K562 (cell line): ENCODE results near the gene NR2F1. TPM values are rescaled to one million over a fixed set of nuclear protein-coding genes. Genes with fewer than 3 reads are reported as not detected.

Experiments used
- ATAC-seq: fragments of 200-7000 bp; cut with Tn5 transposase; 3 replicates; pipeline ENCODE4 v1.9.1; 2020; ENCODE audit warnings: moderate library complexity
- BruUV-seq: library from RNA; stranded (reverse); fragments of 400-500 nt; replicated peaks from 2 replicates; lab custom pipeline; 2021; lab: Mats Ljungman, UMichigan
- CTCF ChIA-PET: fragments of 300-600 bp; formaldehyde crosslinking; extraction: SDS; loops from one replicate; lab custom pipeline; 2021; ENCODE audit warnings: low intra/inter-chr PET ratio; lab: Yijun Ruan, JAX
- POLR2A ChIA-PET: fragments of 300-600, 350-650 bp; sonication (Branson Sonifier 250); formaldehyde crosslinking; extraction: SDS; loops from one replicate; lab custom pipeline; 2021; ENCODE audit warnings: antibody characterized with exemption, inconsistent platforms; lab: Yijun Ruan, JAX
- DNase-seq, 4 experiments: peaks; one replicate each; pipeline versions ENCODE4 v3.0.0 to v3.0.0-alpha.2; 2011 to 2018; ENCODE audit warnings: low spot score in 3 of 4, mixed read lengths in 3 of 4; ENCODE audit errors: extremely low read depth in 1 of 4
- FAIRE-seq: peaks from 2 replicates; lab custom pipeline; 2011; peaks lifted over from hg19 to GRCh38; lab: Jason Lieb, UNC
- H2AFZ ChIP-seq: 2 replicates; pipeline ENCODE4 v1.6.0; 2011; ENCODE audit warnings: low read depth, low read length, control low read depth, inconsistent platforms
- H3K27ac ChIP-seq: fragments of 200-600 bp; 3 replicates; pipeline ENCODE4 v1.8.0; 2011; ENCODE audit warnings: low read depth, mild to moderate bottlenecking, control low read depth, inconsistent platforms, low read length, moderate library complexity, mixed read lengths; ENCODE audit errors: extremely low read depth
- H3K27me3 ChIP-seq, 2 experiments: fragments of 300-600 bp in 1 of 2; 2 replicates in 1 of 2; 3 replicates in 1 of 2; pipeline versions ENCODE4 v1.6.0 to v1.8.0; 2011; ENCODE audit warnings: inconsistent platforms in 2 of 2, low read length in 2 of 2, mild to moderate bottlenecking in 1 of 2, mixed read lengths in 1 of 2, moderate library complexity in 1 of 2; ENCODE audit not compliant: control insufficient read depth in 2 of 2, insufficient read depth in 2 of 2
- H3K36me3 ChIP-seq: fragments of 300-600 bp; 3 replicates; pipeline ENCODE4 v1.8.0; 2011; ENCODE audit warnings: mild to moderate bottlenecking, low read length, inconsistent platforms; ENCODE audit not compliant: control insufficient read depth, insufficient read depth
- H3K4me1 ChIP-seq, 2 experiments: fragments of 200-600 bp in 1 of 2; replicated peaks in 1 of 2; 2 replicates in 1 of 2; 3 replicates in 1 of 2; pipeline versions ENCODE4 v1.5.1 to v1.8.0; 2011; ENCODE audit warnings: inconsistent platforms in 2 of 2, low read length in 2 of 2, mild to moderate bottlenecking in 1 of 2, mixed read lengths in 1 of 2, moderate library complexity in 1 of 2; ENCODE audit not compliant: control insufficient read depth in 2 of 2, insufficient read depth in 2 of 2
- H3K4me2 ChIP-seq: 2 replicates; pipeline ENCODE4 v1.6.1; 2011; ENCODE audit warnings: low read length, control low read depth, inconsistent platforms, mixed read lengths; ENCODE audit not compliant: insufficient read depth
- H3K4me3 ChIP-seq: fragments of 200-600 bp; sonication (generic), shearing (Covaris generic); 2 replicates; pipeline ENCODE4 v1.5.1; 2016; ENCODE audit warnings: control low read depth, inconsistent platforms
- H3K79me2 ChIP-seq: fragments of 200-600 bp; 3 replicates; pipeline ENCODE4 v1.8.0; 2011; ENCODE audit warnings: low read length, inconsistent platforms; ENCODE audit not compliant: control insufficient read depth, insufficient read depth
- H3K9ac ChIP-seq, 2 experiments: 2 replicates each; pipeline versions ENCODE4 v1.6.0 to v1.6.1; 2011; ENCODE audit warnings: low read depth in 2 of 2, low read length in 2 of 2, control low read depth in 1 of 2, inconsistent platforms in 1 of 2, mild to moderate bottlenecking in 1 of 2, mixed read lengths in 1 of 2; ENCODE audit not compliant: insufficient read depth in 1 of 2
- H3K9me1 ChIP-seq: one replicate; pipeline ENCODE4 v1.6.0; 2011; ENCODE audit warnings: inconsistent platforms, mild to moderate bottlenecking, low read length, moderate library complexity; ENCODE audit not compliant: control insufficient read depth, insufficient read depth
- H3K9me3 ChIP-seq: replicated peaks from 2 replicates; pipeline ENCODE4 v1.5.1; 2011; ENCODE audit warnings: low read depth, low read length, inconsistent platforms; ENCODE audit not compliant: control insufficient read depth, insufficient read depth
- H4K20me1 ChIP-seq: replicated peaks from 2 replicates; pipeline ENCODE4 v1.6.1; 2011; ENCODE audit warnings: low read length, inconsistent platforms, mixed read lengths; ENCODE audit not compliant: control insufficient read depth, insufficient read depth
- CBX8 ChIP-seq: fragments of 200-600 bp; sonication (generic); IDR thresholded peaks from 2 replicates; pipeline ENCODE4 v1.6.1; 2012; ENCODE audit warnings: borderline replicate concordance, mixed run types, low read depth, mild to moderate bottlenecking, moderate library complexity, mixed read lengths, low read length, control low read depth, inconsistent platforms; ENCODE audit not compliant: poor library complexity, severe bottlenecking; ENCODE audit errors: extremely low read depth
- CREB3L1 ChIP-seq: fragments of 450-650 bp; IDR thresholded peaks from 2 replicates; pipeline ENCODE4 v1.6.1; 2014; ENCODE audit warnings: low read depth, mild to moderate bottlenecking, moderate library complexity, borderline replicate concordance
- FOXM1 ChIP-seq, 2 experiments: fragments of 450-650 bp in 1 of 2; sonication (generic) in 1 of 2; formaldehyde crosslinking in 1 of 2; IDR thresholded peaks; 2 replicates each; pipeline versions ENCODE4 v1.6.1 to v1.9.0; 2017 to 2022; ENCODE audit warnings: low read depth in 2 of 2, mild to moderate bottlenecking in 2 of 2, missing genetic modification reagents in 1 of 2, moderate library complexity in 1 of 2
- HMGN3 ChIP-seq: IDR thresholded peaks from 2 replicates; pipeline ENCODE4 v1.6.1; 2011; ENCODE audit warnings: borderline replicate concordance, low read depth, mild to moderate bottlenecking, mixed read lengths, low read length; ENCODE audit not compliant: insufficient read length; ENCODE audit errors: extremely low read depth
- JUN ChIP-seq, 2 experiments: sonication (generic) in 1 of 2; formaldehyde crosslinking in 1 of 2; IDR thresholded peaks; 2 replicates each; pipeline versions ENCODE4 v1.6.1 to v1.8.0; 2012 to 2022; ENCODE audit warnings: borderline replicate concordance in 2 of 2, mild to moderate bottlenecking in 2 of 2, improper control_type of control experiment in 1 of 2, low read depth in 1 of 2, low read length in 1 of 2, missing genetic modification reagents in 1 of 2
- MAFF ChIP-seq: IDR thresholded peaks from 2 replicates; pipeline ENCODE4 v1.6.1; 2012; ENCODE audit warnings: low read length, improper control_type of control experiment
- NRF1 ChIP-seq, 2 experiments: fragments of 450-650 bp; IDR thresholded peaks in 1 of 2; conservative IDR thresholded peaks in 1 of 2; 2 replicates each; pipeline ENCODE4 v1.6.1; 2014; ENCODE audit warnings: mild to moderate bottlenecking in 2 of 2
- U2AF1 ChIP-seq: fragments of 200-400 bp; formaldehyde crosslinking; optimal IDR thresholded peaks from 2 replicates; pipeline ENCODE3; 2017; ENCODE audit warnings: mild to moderate bottlenecking, low read depth, low read length, moderate library complexity
- ZBTB5 ChIP-seq: fragments of 450-650 bp; IDR thresholded peaks from 2 replicates; pipeline ENCODE4 v1.6.1; 2017; ENCODE audit warnings: antibody characterized with exemption
- ZNF175 ChIP-seq: fragments of 200-800 bp; sonication (Bioruptor generic); IDR thresholded peaks from 2 replicates; pipeline ENCODE4 v1.6.1; 2016; ENCODE audit warnings: low read depth, mild to moderate bottlenecking, missing genetic modification characterization, missing compliant biosample characterization
- ZNF263 ChIP-seq: sonication (generic); formaldehyde crosslinking; IDR thresholded peaks from 2 replicates; pipeline ENCODE4 v1.8.0; 2022; ENCODE audit warnings: mild to moderate bottlenecking, missing genetic modification reagents, borderline replicate concordance
- ZNF551 ChIP-seq: fragments of 250-450 bp; sonication (Bioruptor Pico); IDR thresholded peaks from 2 replicates; pipeline ENCODE4 v1.5.0; 2021; ENCODE audit warnings: mild to moderate bottlenecking, moderate library complexity
- WGBS: fragments of 100-300 bp; shearing (Covaris generic); methylation state at CpG from one replicate; pipeline ENCODE4 v1.1.6; 2016; ENCODE audit warnings: low coverage, mixed read lengths; ENCODE audit not compliant: insufficient coverage; ENCODE audit errors: missing lambda C conversion rate; 5-methylcytosine and 5-hydroxymethylcytosine counted together
- in situ Hi-C: fragments of 300-500 bp; cut with MboI; formaldehyde crosslinking; loops from 4 replicates; pipeline ENCODE4 v1.15.0; 2018; ENCODE audit warnings: inconsistent platforms, mixed read lengths
- intact Hi-C: fragments of 100-400 bp; cut with micrococcal nuclease; formaldehyde crosslinking; loops from 2 replicates; pipeline ENCODE4 v1.14.2; 2022
- polyA plus RNA-seq, 8 experiments: library from polyadenylated mRNA; depleted of rRNA in 4 of 8; stranded (reverse) in 5 of 8; unstranded in 3 of 8; fragments of >200 nt; fragmentation: Nextera tagmentation in 2 of 8; fragmentation: Illumina TruSeq in 1 of 8; extraction: Ambion mirVana in 2 of 8; extraction: Trizol in 1 of 8; gene quantifications; 2 replicates each; pipeline versions ENCODE4 v1.2.1 to v1.2.3, GENCODE V29; 2011 to 2014; ENCODE audit warnings: inconsistent platforms in 1 of 8, missing spikeins in 1 of 8
- total RNA-seq, 7 experiments: library from RNA; depleted of rRNA in 6 of 7; stranded (reverse); fragments of >200 nt in 6 of 7; fragmentation: Illumina TruSeq in 2 of 7; extraction: Trizol in 2 of 7; gene quantifications; 2 replicates each; pipeline versions ENCODE4 v1.2.1 to v1.2.3, GENCODE V29; 2011 to 2021; ENCODE audit warnings: low replicate concordance in 1 of 7
- TF ChIP-seq, protein P1 (sequence below): fragments of 450-650 bp; IDR thresholded peaks from 2 replicates; pipeline ENCODE4 v1.6.1; 2016

The NR2F1 gene
- total and polyA plus RNA-seq, 9 of the 15 experiments (the other 6 are each of a cell fraction or from before 2014, with no cell fraction given), result 0.18 TPM; not detected in 8

DNA sequence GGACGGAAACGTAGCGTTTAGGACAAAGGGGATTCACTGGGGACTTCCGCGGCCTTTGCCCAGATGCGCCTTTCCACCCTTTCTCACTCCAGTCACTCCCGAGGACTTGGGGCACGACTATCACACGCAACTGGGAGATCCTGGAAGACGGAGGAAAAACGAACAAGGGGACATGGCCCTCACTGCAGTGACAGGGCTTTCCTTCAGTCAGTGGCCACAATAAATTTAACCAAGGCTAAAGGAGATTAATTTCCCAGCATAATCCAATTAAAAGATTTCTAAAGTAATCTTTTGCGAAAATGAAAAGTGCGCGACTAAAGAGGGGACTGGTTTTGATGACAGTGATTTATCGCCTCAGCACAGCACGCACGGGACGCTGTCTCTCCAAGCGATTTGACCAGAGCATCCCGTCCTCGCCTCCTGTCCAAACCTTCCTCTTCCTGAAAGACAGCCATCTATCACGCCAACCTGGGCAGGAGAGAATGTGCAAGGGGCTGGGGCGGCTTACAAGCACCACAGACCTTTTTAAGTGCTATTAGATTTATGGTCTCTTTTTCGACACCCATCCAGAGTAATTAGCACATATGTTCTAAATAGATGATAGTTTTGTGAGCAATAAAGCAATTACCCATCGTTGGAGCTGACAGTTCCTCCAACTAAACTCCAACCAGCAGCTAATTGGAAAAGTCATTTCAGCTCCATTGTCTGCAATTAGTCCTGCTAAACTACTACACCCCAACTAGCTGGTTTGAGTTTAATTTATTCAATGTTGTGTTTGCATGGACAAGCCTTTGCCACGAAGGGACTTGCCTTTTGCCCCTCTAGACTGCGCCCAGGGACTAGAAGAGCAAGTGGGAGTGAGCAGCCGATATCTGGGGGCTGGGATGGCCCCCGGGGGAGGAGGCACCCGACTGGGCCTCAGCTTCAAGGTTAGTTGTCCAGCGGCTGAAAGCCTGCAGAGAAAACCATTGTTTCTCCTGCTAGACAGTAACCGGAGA, 9.4 kb upstream of the NR2F1 start:
- CTCF ChIA-PET, result no interaction called here
- intact Hi-C loops, result no loop called here
- TF ChIP-seq JUN (IDR thresholded peaks at IDR 0.05; ENCODE audit: borderline replicate concordance, low read depth, low read length) (no peak), JUN (CRISPR knock-in tag; IDR thresholded peaks at IDR 0.05; ENCODE audit: borderline replicate concordance) (no peak), CREB3L1 (no peak), FOXM1 (IDR thresholded peaks at IDR 0.05; ENCODE audit: low read depth) (no peak), FOXM1 (CRISPR knock-in tag; IDR thresholded peaks at IDR 0.05; ENCODE audit: low read depth) (no peak), CBX8 (no peak), ZNF263 (no peak), MAFF (no peak), NRF1 (conservative IDR thresholded peaks at IDR 0.05 in 1 of 2, IDR thresholded peaks at IDR 0.05 in 1 of 2) (no peak), HMGN3 (no peak), ZBTB5 (no peak), U2AF1 (no peak), ZNF551 (CRISPR knock-in tag) (no peak), ZNF175 (CRISPR knock-in tag) (no peak)
- TF ChIP-seq, protein P1, sequence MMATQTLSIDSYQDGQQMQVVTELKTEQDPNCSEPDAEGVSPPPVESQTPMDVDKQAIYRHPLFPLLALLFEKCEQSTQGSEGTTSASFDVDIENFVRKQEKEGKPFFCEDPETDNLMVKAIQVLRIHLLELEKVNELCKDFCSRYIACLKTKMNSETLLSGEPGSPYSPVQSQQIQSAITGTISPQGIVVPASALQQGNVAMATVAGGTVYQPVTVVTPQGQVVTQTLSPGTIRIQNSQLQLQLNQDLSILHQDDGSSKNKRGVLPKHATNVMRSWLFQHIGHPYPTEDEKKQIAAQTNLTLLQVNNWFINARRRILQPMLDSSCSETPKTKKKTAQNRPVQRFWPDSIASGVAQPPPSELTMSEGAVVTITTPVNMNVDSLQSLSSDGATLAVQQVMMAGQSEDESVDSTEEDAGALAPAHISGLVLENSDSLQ, result no peak

More for the DNA sequence above, 9.4 kb upstream of the NR2F1 start:
- no peak overlapping the region for H3K4me3 ChIP-seq
- peaks cover 0 to 30% of the 10 kb centered on the region in 2 experiments; a peak in 2 of 5 replicates for H3K27me3 ChIP-seq
- H4K20me1 ChIP-seq, result no peaks in the 10 kb centered on the region
- H3K9me1 ChIP-seq, result no peaks in the 10 kb centered on the region
- POLR2A ChIA-PET, result no interaction called here
- no peak for FAIRE-seq
- DNase-seq, result no peak
- no peak overlapping the region for H3K27ac ChIP-seq
- ATAC-seq, result no peak
- under 1% methylated on average over 32 of the region's 32 CpGs for WGBS
- no peak overlapping the region for H2AFZ ChIP-seq
- BruUV-seq, result no TSS peak
- no peaks in the 10 kb centered on the region for H3K9me3 ChIP-seq
- no peaks in the 10 kb centered on the region for H3K79me2 ChIP-seq
- H3K4me2 ChIP-seq, result no peak overlapping the region
- no peak overlapping the region for H3K9ac ChIP-seq
- in situ Hi-C loops, result no loop called here
- H3K4me1 ChIP-seq, result no peaks in the 10 kb centered on the region; a peak in 1 of 5 replicates
- H3K36me3 ChIP-seq, result no peaks in the 10 kb centered on the region
